Caco-2 (cell line): Measurements from ENCODE around the gene EXOC3. TPM values are rescaled to one million over a fixed set of nuclear protein-coding genes. Genes with fewer than 3 reads are reported as not detected.

Experiments
- BruUV-seq: library from RNA; stranded (reverse); fragments of 400-500 nt; replicated peaks from 2 replicates; lab custom pipeline; 2021; lab: Mats Ljungman, UMichigan
- CTCF ChIA-PET: fragments of 300-600 bp; sonication (Branson Sonifier 250); formaldehyde crosslinking; loops from one replicate; lab custom pipeline; 2022; ENCODE audit warnings: antibody characterized with exemption; lab: Charles Lee
- POLR2A ChIA-PET: fragments of 300-600 bp; sonication (Branson Sonifier 250); formaldehyde crosslinking; loops from one replicate; lab custom pipeline; 2022; ENCODE audit warnings: antibody characterized with exemption; lab: Charles Lee
- DNase-seq, 2 experiments: peaks; one replicate each; pipeline versions ENCODE4 v3.0.0 to v3.0.0-alpha.2; 2020 to 2022
- H3K27me3 ChIP-seq: replicated peaks from 2 replicates; pipeline ENCODE4 v1.6.0; 2011; ENCODE audit warnings: low read length; ENCODE audit not compliant: control insufficient read depth, insufficient read depth
- H3K36me3 ChIP-seq: 2 replicates; pipeline ENCODE4 v1.5.1; 2011; ENCODE audit warnings: low read length; ENCODE audit not compliant: control insufficient read depth, insufficient read depth
- H3K4me1 ChIP-seq: fragments of 250-450 bp; sonication (Bioruptor Pico); 2 replicates; pipeline ENCODE4 v1.5.1; 2020; ENCODE audit warnings: mild to moderate bottlenecking
- H3K4me3 ChIP-seq: 2 replicates; pipeline ENCODE4 v1.5.1; 2011; ENCODE audit warnings: low read depth, mild to moderate bottlenecking, control low read depth, low read length
- H3K9me3 ChIP-seq: fragments of 250-450 bp; sonication (Bioruptor Pico); 2 replicates; pipeline ENCODE4 v1.5.1; 2020; ENCODE audit warnings: mild to moderate bottlenecking, moderate library complexity
- H3K27ac Mint-ChIP-seq: one replicate; pipeline ENCODE4 v1.8.0; 2022; ENCODE audit warnings: mixed read lengths; ENCODE audit not compliant: unreplicated experiment
- H3K27me3 Mint-ChIP-seq: one replicate; pipeline ENCODE4 v1.8.0; 2022; ENCODE audit warnings: mixed read lengths; ENCODE audit not compliant: insufficient read depth, unreplicated experiment
- H3K36me3 Mint-ChIP-seq: one replicate; pipeline ENCODE4 v1.8.0; 2022; ENCODE audit warnings: mild to moderate bottlenecking, mixed read lengths; ENCODE audit not compliant: insufficient read depth, unreplicated experiment
- H3K4me1 Mint-ChIP-seq: one replicate; pipeline ENCODE4 v1.8.0; 2022; ENCODE audit warnings: low read depth, mixed read lengths; ENCODE audit not compliant: unreplicated experiment
- H3K4me3 Mint-ChIP-seq: one replicate; pipeline ENCODE4 v1.8.0; 2022; ENCODE audit warnings: mild to moderate bottlenecking, moderate library complexity, mixed read lengths; ENCODE audit not compliant: unreplicated experiment
- H3K9me3 Mint-ChIP-seq: one replicate; pipeline ENCODE4 v1.8.0; 2022; ENCODE audit warnings: mixed read lengths; ENCODE audit not compliant: unreplicated experiment
- CTCF ChIP-seq, 2 experiments: fragments of 200-600 bp in 1 of 2; IDR thresholded peaks; 1 replicate in 1 of 2; 2 replicates in 1 of 2; pipeline versions ENCODE4 v1.5.1 to v1.8.0; 2011 to 2022; ENCODE audit warnings: antibody characterized with exemption in 1 of 2, control low read depth in 1 of 2, inconsistent platforms in 1 of 2, low read depth in 1 of 2, low read length in 1 of 2, mild to moderate bottlenecking in 1 of 2, moderate library complexity in 1 of 2; ENCODE audit not compliant: insufficient read depth in 1 of 2, severe bottlenecking in 1 of 2, unreplicated experiment in 1 of 2
- intact Hi-C: fragments of 100-400 bp; cut with micrococcal nuclease; formaldehyde crosslinking; loops from one replicate; pipeline ENCODE4 v1.10.0; 2022; ENCODE audit not compliant: unreplicated experiment
- total RNA-seq: library from RNA; stranded (reverse); gene quantifications from 2 replicates; pipeline ENCODE4 v1.2.3, GENCODE V29; 2022

The EXOC3 gene
- total RNA-seq, 1 experiment from 2014 or later = 44.5 TPM

- no peak overlapping the region for H3K4me3 ChIP-seq
- Mint-ChIP-seq H3K27ac (no peak overlapping the region), H3K36me3 (peaks cover 15% of the 10 kb centered on the region), H3K4me1 (peaks cover 7% of the 10 kb centered on the region), H3K4me3 (no peak overlapping the region), H3K27me3 (no peaks in the 10 kb centered on the region), H3K9me3 (no peaks in the 10 kb centered on the region)
- H3K27me3 ChIP-seq = no peaks in the 10 kb centered on the region
- no peaks in the 10 kb centered on the region for H3K4me1 ChIP-seq
- H3K36me3 ChIP-seq = no peaks in the 10 kb centered on the region
- TF ChIP-seq CTCF (IDR thresholded peaks at IDR 0.05; ENCODE audit: insufficient read depth in 1 of 2, low read depth in 1 of 2, low read length in 1 of 2, severe bottlenecking in 1 of 2, unreplicated experiment in 1 of 2) = no peak
- no TSS peak for BruUV-seq
- intact Hi-C loops = no loop called here
- no peak for DNase-seq
- POLR2A ChIA-PET = no interaction called here
- CTCF ChIA-PET = no interaction called here
- no peaks in the 10 kb centered on the region for H3K9me3 ChIP-seq
These were observed 33.8 kb downstream of the EXOC3 start for GRCh38 chr5:476814-477175.

GRCh38 chr5:477247-477646 is 34.3 kb downstream of the EXOC3 start:
- Mint-ChIP-seq H3K27ac (no peak overlapping the region), H3K4me3 (no peak overlapping the region), H3K9me3 (no peaks in the 10 kb centered on the region), H3K27me3 (no peaks in the 10 kb centered on the region), H3K4me1 (peaks cover 7% of the 10 kb centered on the region), H3K36me3 (peaks cover 11% of the 10 kb centered on the region)
- Histone ChIP-seq H3K4me3 (no peak overlapping the region), H3K9me3 (no peaks in the 10 kb centered on the region), H3K36me3 (no peaks in the 10 kb centered on the region), H3K27me3 (no peaks in the 10 kb centered on the region), H3K4me1 (no peaks in the 10 kb centered on the region)
- TF ChIP-seq CTCF (IDR thresholded peaks at IDR 0.05; ENCODE audit: insufficient read depth in 1 of 2, low read depth in 1 of 2, low read length in 1 of 2, severe bottlenecking in 1 of 2, unreplicated experiment in 1 of 2) = no peak
- intact Hi-C loops = no loop called here
- DNase-seq = no peak
- CTCF ChIA-PET = no interaction called here
- POLR2A ChIA-PET = no interaction called here
- BruUV-seq = no TSS peak

GRCh38 chr5:477871-478270 is 34.9 kb downstream of the EXOC3 start:
- Mint-ChIP-seq H3K36me3 (peaks cover 11% of the 10 kb centered on the region), H3K4me1 (peaks cover 7% of the 10 kb centered on the region), H3K9me3 (no peaks in the 10 kb centered on the region), H3K27ac (no peak overlapping the region), H3K27me3 (no peaks in the 10 kb centered on the region), H3K4me3 (no peak overlapping the region)
- intact Hi-C loops = no loop called here
- BruUV-seq = no TSS peak
- no peaks in the 10 kb centered on the region for H3K4me1 ChIP-seq
- CTCF ChIA-PET = no interaction called here
- no peaks in the 10 kb centered on the region for H3K9me3 ChIP-seq
- TF ChIP-seq CTCF (IDR thresholded peaks at IDR 0.05; ENCODE audit: insufficient read depth in 1 of 2, low read depth in 1 of 2, low read length in 1 of 2, severe bottlenecking in 1 of 2, unreplicated experiment in 1 of 2) = no peak
- H3K36me3 ChIP-seq = no peaks in the 10 kb centered on the region
- no peak overlapping the region for H3K4me3 ChIP-seq
- POLR2A ChIA-PET = no interaction called here
- no peaks in the 10 kb centered on the region for H3K27me3 ChIP-seq
- no peak for DNase-seq
